Measurements from ENCODE around the gene SOWAHD. TPM values are rescaled to one million over a fixed set of nuclear protein-coding genes. Genes with fewer than 3 reads are reported as not detected.

Gene SOWAHD
- polyA plus RNA-seq, 4 donors: 0.50 to 0.83 (median 0.68) TPM

DNA sequence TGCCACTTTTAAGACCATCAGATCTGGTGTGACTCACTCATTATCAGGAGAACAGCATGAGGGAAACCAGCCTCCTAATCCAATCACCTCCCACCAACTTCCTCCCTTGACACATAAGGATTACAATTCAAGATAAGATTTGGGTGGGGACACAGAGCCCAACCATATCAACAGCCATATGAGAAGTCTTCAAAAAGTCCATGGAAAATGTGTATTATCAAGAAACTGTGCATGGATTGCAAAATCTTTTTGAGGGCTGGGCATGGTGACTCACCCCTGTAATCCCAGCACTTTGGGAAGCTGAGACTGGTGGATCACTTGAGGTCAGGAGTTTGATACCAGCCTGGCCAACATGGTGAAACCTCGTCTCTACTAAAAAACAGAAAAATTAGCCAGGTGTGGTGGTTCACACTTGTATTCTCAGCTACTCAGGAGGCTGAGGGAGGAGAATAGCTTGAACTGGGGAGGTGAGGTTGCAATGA, 50.8 kb downstream of the SOWAHD start:
- no peak for DNase-seq (ENCODE audit: low read depth in 4 of 4, low spot score in 3 of 4)

Other genes with a start within 250 kb of the SOWAHD start
- 10 to 100 TPM; 29.4 to 33.8 (median 30.4) TPM for gene STEEP1, start 193.2 kb upstream of the SOWAHD start, polyA plus RNA-seq (ENCODE audit: insufficient read length in 4 of 4)
- 100 to 1,000 TPM in 1 of 4 donors, 10 to 100 TPM in 3; 86.4 to 107 (median 94.5) TPM for gene UBE2A, start 184.0 kb upstream of the SOWAHD start, polyA plus RNA-seq (ENCODE audit: insufficient read length in 4 of 4)
- 10 to 100 TPM; 14.4 to 18.8 (median 16.5) TPM for gene NKRF, start 152.2 kb upstream of the SOWAHD start, polyA plus RNA-seq (ENCODE audit: insufficient read length in 4 of 4)
- gene SEPTIN6, start 65.4 kb upstream of the SOWAHD start, polyA plus RNA-seq (ENCODE audit: insufficient read length in 4 of 4): 10 to 100 TPM; 55.7 to 63.4 (median 60.2) TPM
- 1,000 to 10,000 TPM; 2,191 to 2,412 (median 2,308) TPM for gene RPL39, start 33.0 kb downstream of the SOWAHD start, polyA plus RNA-seq (ENCODE audit: insufficient read length in 4 of 4)
- 10 to 100 TPM; 26.7 to 32.7 (median 29.7) TPM for gene UPF3B, start 94.4 kb downstream of the SOWAHD start, polyA plus RNA-seq (ENCODE audit: insufficient read length in 4 of 4)
- 10 to 100 TPM; 11.4 to 13.4 (median 12.2) TPM for gene RNF113A, start 113.1 kb downstream of the SOWAHD start, polyA plus RNA-seq (ENCODE audit: insufficient read length in 4 of 4)
- 100 to 1,000 TPM; 136 to 144 (median 141) TPM for gene NDUFA1, start 113.2 kb downstream of the SOWAHD start, polyA plus RNA-seq (ENCODE audit: insufficient read length in 4 of 4)
- gene AKAP14, start 137.3 kb downstream of the SOWAHD start, polyA plus RNA-seq (ENCODE audit: insufficient read length in 4 of 4): under 1 TPM in 3 of 4 donors, not detected in 1; 0.24 to 0.55 (median 0.27) TPM
- gene NKAP, start 185.2 kb downstream of the SOWAHD start, polyA plus RNA-seq (ENCODE audit: insufficient read length in 4 of 4): 10 to 100 TPM; 13.4 to 15.2 (median 14.7) TPM